ENCODE results near the gene SSH2.

DNA sequence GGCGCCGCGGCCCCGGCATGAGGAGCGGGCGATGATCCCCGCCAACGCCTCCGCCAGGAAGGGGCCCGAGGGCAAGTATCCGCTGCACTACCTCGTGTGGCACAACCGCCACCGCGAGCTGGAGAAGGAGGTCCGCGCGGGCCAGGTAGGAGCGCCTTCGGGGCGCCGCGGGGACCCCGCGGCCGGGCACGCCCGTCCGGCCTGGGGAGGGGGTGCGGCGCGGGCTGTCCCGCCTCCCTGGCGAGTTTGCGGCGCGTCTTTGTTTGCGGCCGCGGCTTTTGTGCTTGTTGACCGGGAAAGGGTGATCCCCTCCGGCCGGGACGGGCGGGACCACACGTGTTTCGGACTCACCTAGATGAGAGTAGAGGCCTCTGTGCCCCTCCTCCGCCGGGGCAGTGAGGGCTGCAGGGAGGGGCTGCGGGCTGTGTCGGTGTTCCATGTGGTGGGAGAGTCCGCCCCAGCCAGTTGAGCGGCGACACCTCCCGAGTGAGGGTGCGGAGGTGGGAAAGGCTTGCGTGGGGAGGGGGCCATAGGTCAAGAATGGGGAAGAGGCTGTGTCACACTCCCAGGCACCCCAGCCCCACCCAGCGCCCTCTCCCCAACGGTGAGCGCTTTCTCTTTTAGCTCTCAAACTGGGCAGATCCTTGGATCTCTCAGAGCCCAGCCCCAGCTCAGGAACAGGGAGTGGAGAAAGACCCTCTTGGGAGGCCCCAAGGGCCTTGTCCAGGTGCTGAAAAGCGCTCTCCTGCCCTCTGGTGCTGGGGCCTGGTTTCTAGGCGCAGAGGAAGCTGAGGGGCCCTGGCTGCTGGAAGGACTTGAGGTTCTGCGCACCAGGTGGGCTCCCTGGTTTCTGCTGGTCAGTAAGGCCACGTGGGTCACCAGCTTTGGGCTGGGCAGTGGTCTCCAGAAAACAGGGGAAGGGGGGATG lies 336.2 kb downstream of the SSH2 start:
- TF ChIP-seq, protein P1, sequence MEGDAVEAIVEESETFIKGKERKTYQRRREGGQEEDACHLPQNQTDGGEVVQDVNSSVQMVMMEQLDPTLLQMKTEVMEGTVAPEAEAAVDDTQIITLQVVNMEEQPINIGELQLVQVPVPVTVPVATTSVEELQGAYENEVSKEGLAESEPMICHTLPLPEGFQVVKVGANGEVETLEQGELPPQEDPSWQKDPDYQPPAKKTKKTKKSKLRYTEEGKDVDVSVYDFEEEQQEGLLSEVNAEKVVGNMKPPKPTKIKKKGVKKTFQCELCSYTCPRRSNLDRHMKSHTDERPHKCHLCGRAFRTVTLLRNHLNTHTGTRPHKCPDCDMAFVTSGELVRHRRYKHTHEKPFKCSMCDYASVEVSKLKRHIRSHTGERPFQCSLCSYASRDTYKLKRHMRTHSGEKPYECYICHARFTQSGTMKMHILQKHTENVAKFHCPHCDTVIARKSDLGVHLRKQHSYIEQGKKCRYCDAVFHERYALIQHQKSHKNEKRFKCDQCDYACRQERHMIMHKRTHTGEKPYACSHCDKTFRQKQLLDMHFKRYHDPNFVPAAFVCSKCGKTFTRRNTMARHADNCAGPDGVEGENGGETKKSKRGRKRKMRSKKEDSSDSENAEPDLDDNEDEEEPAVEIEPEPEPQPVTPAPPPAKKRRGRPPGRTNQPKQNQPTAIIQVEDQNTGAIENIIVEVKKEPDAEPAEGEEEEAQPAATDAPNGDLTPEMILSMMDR (IDR thresholded peaks at IDR 0.05): peak; percentile 12
- TF ChIP-seq EZH2 (IDR thresholded peaks at IDR 0.05; ENCODE audit: borderline replicate concordance, insufficient read depth, low read depth, low read length, poor library complexity, severe bottlenecking): no peak

Data from B cell (primary cell).